Stimulated activated CD8-positive, alpha-beta memory T cell treated with anti-CD3 and anti-CD28 coated beads, Interleukin-15, amount 100 ng/mL, for 24 hours (primary cell): ENCODE results near the gene RAB25.
"Not testable (repeated sequence)": the region's sequence is repeated elsewhere in the genome, so short reads cannot be mapped to it uniquely, and the experiment has no call there.

Experiments used
- DNase-seq: peaks from one replicate; pipeline ENCODE4 v3.0.0-alpha.2; 2020; ENCODE audit warnings: low read depth

The RAB25 gene

GRCh38 chr1:156102633-156103511 is 41.9 kb downstream of the RAB25 start:
- no peak for DNase-seq

GRCh38 chr1:156103521-156103947 is 42.6 kb downstream of the RAB25 start:
- no peak for DNase-seq

GRCh38 chr1:156104065-156104810 is 43.3 kb downstream of the RAB25 start:
- DNase-seq, result no peak

GRCh38 chr1:156104861-156105832 is 44.2 kb downstream of the RAB25 start:
- no peak for DNase-seq

GRCh38 chr1:156106624-156107488 is 45.9 kb downstream of the RAB25 start:
- DNase-seq, result no peak

DNA sequence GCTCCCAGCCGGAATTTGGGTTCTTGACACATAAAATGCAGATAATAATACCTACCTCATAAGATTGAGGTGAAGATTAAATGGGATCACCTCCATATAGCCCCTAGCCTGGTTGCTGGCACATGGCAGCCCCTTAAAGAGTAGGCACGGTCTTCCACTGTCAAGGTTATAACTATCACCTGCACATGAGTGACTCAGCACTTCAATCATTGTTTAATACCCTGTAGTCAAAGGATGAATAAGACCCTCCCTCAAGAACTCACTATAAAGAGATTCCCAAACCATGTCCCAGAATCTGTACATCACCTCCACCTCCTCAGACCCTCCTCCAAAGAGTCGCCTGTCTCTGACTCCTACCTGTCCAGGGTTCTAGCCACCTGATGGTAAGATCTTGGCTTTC is 47.1 kb downstream of the RAB25 start:
- DNase-seq, result no peak

GRCh38 chr1:156108664-156109241 is 47.8 kb downstream of the RAB25 start:
- DNase-seq, result no peak

DNA sequence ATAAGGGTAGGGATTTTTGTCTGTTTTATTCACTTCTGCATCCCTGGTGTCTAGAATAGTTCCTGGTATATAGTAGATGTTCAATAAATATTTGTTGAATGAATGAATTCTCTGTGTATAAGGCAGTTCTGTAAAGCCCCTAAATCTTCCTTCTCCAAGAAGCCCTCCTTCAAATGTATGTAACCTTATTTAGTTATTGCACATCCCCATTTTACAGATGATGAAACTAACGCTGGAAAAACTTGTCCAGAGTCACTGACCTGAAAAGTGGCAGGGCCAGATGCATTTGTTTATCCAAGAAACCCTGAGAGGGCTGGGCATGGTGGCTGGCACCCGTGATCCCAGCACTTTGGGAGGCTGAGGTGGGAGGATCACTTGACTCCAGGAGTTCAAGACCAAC is 49.3 kb downstream of the RAB25 start:
- no peak for DNase-seq

GRCh38 chr1:156111355-156111962 is 50.5 kb downstream of the RAB25 start:
- no peak for DNase-seq

GRCh38 chr1:156112276-156113137 is 51.5 kb downstream of the RAB25 start:
- DNase-seq, result no peak

GRCh38 chr1:156113282-156113950 is 52.5 kb downstream of the RAB25 start:
- DNase-seq, result no peak

GRCh38 chr1:156114101-156114918 is 53.4 kb downstream of the RAB25 start, which contains the start of gene LMNA:
TSS of gene LMNA (plus strand) at chr1:156114711. CDS start at chr1:156114919, 208 bp downstream.
- DNase-seq, result no peak

- no peak for DNase-seq
Measured at GRCh38 chr1:156114919-156115513, 54.1 kb downstream of the RAB25 start.

- no peak for DNase-seq
Measured at GRCh38 chr1:156115514-156116374, 54.8 kb downstream of the RAB25 start.

DNA sequence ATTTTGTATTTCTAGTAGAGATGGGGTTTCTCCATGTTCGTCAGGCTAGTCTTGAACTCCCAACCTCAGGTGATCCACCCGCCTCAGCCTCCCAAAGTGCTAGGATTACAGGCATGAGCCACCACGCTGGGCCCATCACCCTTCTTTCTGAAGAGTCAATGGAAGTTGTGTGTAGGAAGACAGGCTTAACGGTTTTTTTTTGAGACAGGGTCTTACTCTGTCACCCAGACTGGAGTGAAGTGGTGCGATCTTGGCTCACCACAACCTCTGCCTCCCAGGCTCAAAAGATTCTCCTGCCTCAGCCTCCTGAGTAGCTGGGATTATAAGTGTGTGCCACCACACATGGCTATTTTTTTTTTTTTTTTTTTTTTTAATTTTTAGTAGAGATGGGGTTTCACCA is 55.8 kb downstream of the RAB25 start:
- not testable (repeated sequence) for DNase-seq
